ENCODE measurements around the gene GRAMD1C. TPM values are rescaled to one million over a fixed set of nuclear protein-coding genes. Genes with fewer than 3 reads are reported as not detected.

GRAMD1C gene
- total RNA-seq, 2 experiments from 2014 or later, result 0.22 to 0.55 TPM

DNA sequence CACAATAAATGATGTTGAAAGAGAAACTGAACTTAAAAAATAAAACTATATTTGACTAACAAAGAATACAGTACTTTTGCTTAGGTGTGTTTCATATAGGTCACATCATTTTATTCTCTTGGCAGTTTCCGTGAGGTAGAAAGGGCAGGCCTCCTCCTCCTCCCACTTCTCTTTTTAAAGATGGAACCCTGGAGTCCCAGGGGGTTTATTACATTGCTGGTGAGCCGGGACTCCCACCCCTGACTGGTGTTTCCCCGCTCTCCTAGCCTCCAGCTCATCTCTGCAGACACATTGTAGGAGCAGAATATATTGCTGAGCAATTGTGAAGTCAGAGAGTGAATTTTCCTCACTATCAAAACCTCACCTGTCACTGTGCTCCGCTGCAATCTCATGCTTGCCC is 139.2 kb downstream of the GRAMD1C start:
- POLR2A ChIA-PET, result no interaction called here
- TF ChIP-seq, protein P1, sequence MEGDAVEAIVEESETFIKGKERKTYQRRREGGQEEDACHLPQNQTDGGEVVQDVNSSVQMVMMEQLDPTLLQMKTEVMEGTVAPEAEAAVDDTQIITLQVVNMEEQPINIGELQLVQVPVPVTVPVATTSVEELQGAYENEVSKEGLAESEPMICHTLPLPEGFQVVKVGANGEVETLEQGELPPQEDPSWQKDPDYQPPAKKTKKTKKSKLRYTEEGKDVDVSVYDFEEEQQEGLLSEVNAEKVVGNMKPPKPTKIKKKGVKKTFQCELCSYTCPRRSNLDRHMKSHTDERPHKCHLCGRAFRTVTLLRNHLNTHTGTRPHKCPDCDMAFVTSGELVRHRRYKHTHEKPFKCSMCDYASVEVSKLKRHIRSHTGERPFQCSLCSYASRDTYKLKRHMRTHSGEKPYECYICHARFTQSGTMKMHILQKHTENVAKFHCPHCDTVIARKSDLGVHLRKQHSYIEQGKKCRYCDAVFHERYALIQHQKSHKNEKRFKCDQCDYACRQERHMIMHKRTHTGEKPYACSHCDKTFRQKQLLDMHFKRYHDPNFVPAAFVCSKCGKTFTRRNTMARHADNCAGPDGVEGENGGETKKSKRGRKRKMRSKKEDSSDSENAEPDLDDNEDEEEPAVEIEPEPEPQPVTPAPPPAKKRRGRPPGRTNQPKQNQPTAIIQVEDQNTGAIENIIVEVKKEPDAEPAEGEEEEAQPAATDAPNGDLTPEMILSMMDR (IDR thresholded peaks at IDR 0.05), result no peak
- H3K4me1 Mint-ChIP-seq (ENCODE audit: low read depth), result no peaks in the 10 kb centered on the region
- H3K9me3 Mint-ChIP-seq, result peaks cover 14% of the 10 kb centered on the region
- no peak overlapping the region for H3K27ac ChIP-seq (ENCODE audit: low read depth in 1 of 2, low read length in 2 of 2)
- no peak overlapping the region for H3K27ac Mint-ChIP-seq
- H3K9me3 ChIP-seq (ENCODE audit: control insufficient read depth in 1 of 2, insufficient read depth in 1 of 2, low read length in 2 of 2), result peaks cover 5 to 20% of the 10 kb centered on the region in 2 experiments
- intact Hi-C loops (cut with DNase I, micrococcal nuclease), result no loop called here
- H3K36me3 ChIP-seq (ENCODE audit: insufficient read depth, low read length), result peaks cover 3% of the 10 kb centered on the region
- H3K36me3 Mint-ChIP-seq (ENCODE audit: low read depth), result peaks cover 80% of the 10 kb centered on the region
- H3K27me3 Mint-ChIP-seq, result no peaks in the 10 kb centered on the region
- no peak overlapping the region for H3K4me3 ChIP-seq (ENCODE audit: low read length)
- H3K4me3 Mint-ChIP-seq, result no peak overlapping the region
- no peaks in the 10 kb centered on the region for H3K4me1 ChIP-seq (ENCODE audit: insufficient read depth, low read length)
- CTCF ChIA-PET, result no interaction called here
- no peak for ATAC-seq (ENCODE audit: poor library complexity)
- DNase-seq, result no peak
- no peaks in the 10 kb centered on the region for H3K27me3 ChIP-seq (ENCODE audit: control insufficient read depth in 1 of 2, insufficient read depth in 2 of 2, low read length in 2 of 2)

DNA sequence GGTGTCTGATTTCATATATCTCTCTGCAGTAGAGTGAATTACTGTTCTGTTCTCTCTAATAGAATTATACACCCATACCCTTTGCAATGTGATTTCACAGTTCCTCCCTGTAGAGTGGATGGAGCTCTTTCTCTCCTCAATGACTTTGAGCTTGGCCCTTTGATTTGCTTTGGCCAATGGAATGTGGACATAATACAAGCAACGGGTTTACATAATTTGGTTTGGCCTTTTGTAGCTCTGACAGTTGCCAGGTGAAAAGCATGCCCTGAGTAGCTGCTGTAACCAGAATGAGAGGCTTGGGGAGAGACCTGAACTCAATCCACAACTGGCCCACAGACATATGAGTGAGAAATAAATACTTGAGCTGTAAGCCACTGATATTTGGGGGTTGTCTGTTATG is 141.3 kb downstream of the GRAMD1C start:
- H3K9me3 Mint-ChIP-seq, result no peaks in the 10 kb centered on the region
- H3K27me3 Mint-ChIP-seq, result no peaks in the 10 kb centered on the region
- no peaks in the 10 kb centered on the region for H3K27me3 ChIP-seq (ENCODE audit: control insufficient read depth in 1 of 2, insufficient read depth in 2 of 2, low read length in 2 of 2)
- H3K36me3 ChIP-seq (ENCODE audit: insufficient read depth, low read length), result peaks cover 3% of the 10 kb centered on the region
- no peak overlapping the region for H3K4me3 Mint-ChIP-seq
- no peaks in the 10 kb centered on the region for H3K9me3 ChIP-seq (ENCODE audit: control insufficient read depth in 1 of 2, insufficient read depth in 1 of 2, low read length in 2 of 2)
- ATAC-seq (ENCODE audit: poor library complexity) (no peak), DNase-seq (no peak)
- no peak overlapping the region for H3K27ac Mint-ChIP-seq
- POLR2A ChIA-PET, result no interaction called here
- peaks cover 64% of the 10 kb centered on the region for H3K36me3 Mint-ChIP-seq (ENCODE audit: low read depth)
- no peaks in the 10 kb centered on the region for H3K4me1 ChIP-seq (ENCODE audit: insufficient read depth, low read length)
- TF ChIP-seq, protein P1 (IDR thresholded peaks at IDR 0.05), result no peak
- H3K27ac ChIP-seq (ENCODE audit: low read depth in 1 of 2, low read length in 2 of 2), result no peak overlapping the region
- intact Hi-C loops (cut with DNase I, micrococcal nuclease), result no loop called here
- no peak overlapping the region for H3K4me3 ChIP-seq (ENCODE audit: low read length)
- no peaks in the 10 kb centered on the region for H3K4me1 Mint-ChIP-seq (ENCODE audit: low read depth)
- CTCF ChIA-PET, result no interaction called here

DNA sequence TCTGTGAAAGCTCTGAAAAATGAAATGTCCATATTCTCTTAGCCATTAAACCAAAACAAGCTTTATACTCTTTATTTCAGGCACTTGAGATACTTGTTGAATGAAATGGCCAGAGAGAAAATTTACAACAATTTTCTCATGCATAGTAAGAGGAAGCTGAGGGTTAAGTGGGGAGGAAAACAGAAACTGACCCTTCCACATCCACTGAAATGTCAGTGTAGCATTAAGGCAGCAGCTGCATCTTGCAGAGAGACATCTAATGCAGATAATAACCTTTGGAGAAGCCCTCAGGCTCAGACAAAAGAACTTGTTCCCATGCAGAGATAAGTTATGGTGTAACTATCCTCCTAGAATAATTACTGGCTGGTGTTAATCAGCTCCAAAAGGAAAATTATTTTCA is 143.2 kb downstream of the GRAMD1C start:
- peaks cover 57% of the 10 kb centered on the region for H3K36me3 Mint-ChIP-seq (ENCODE audit: low read depth)

More for the DNA sequence above, 143.2 kb downstream of the GRAMD1C start:
- no peak overlapping the region for H3K4me3 ChIP-seq (ENCODE audit: low read length)
- POLR2A ChIA-PET, result no interaction called here
- peaks cover 3% of the 10 kb centered on the region for H3K36me3 ChIP-seq (ENCODE audit: insufficient read depth, low read length)
- no peaks in the 10 kb centered on the region for H3K27me3 ChIP-seq (ENCODE audit: control insufficient read depth in 1 of 2, insufficient read depth in 2 of 2, low read length in 2 of 2)
- TF ChIP-seq, protein P1 (IDR thresholded peaks at IDR 0.05), result no peak
- Mint-ChIP-seq H3K4me3 (no peak overlapping the region), H3K27ac (no peak overlapping the region), H3K4me1 (ENCODE audit: low read depth) (no peaks in the 10 kb centered on the region), H3K9me3 (no peaks in the 10 kb centered on the region), H3K27me3 (no peaks in the 10 kb centered on the region)
- H3K9me3 ChIP-seq (ENCODE audit: control insufficient read depth in 1 of 2, insufficient read depth in 1 of 2, low read length in 2 of 2), result no peaks in the 10 kb centered on the region
- no peak overlapping the region for H3K27ac ChIP-seq (ENCODE audit: low read depth in 1 of 2, low read length in 2 of 2)
- CTCF ChIA-PET, result no interaction called here
- no peak for DNase-seq
- H3K4me1 ChIP-seq (ENCODE audit: insufficient read depth, low read length), result no peaks in the 10 kb centered on the region
- intact Hi-C loops (cut with DNase I, micrococcal nuclease), result no loop called here
- ATAC-seq (ENCODE audit: poor library complexity), result no peak

Measured in CD4-positive, alpha-beta T cell (primary cell).